AG04450 (cell line): ENCODE measurements around the gene PIPOX. TPM values are rescaled to one million over a fixed set of nuclear protein-coding genes. Genes with fewer than 3 reads are reported as not detected.

Experiments used
- CTCF ChIA-PET: fragments of 300-600, 350-600 bp; formaldehyde crosslinking; extraction: SDS; loops from one replicate; lab custom pipeline; 2022; ENCODE audit warnings: antibody characterized with exemption, inconsistent platforms; lab: Charles Lee
- POLR2A ChIA-PET: fragments of 350-600 bp; formaldehyde crosslinking; extraction: SDS; loops from one replicate; lab custom pipeline; 2021; ENCODE audit warnings: antibody characterized with exemption, inconsistent platforms; lab: Yijun Ruan, JAX
- DNase-seq: peaks from one replicate; pipeline ENCODE4 v3.0.0-alpha.2; 2011; ENCODE audit warnings: low read depth, low spot score
- H3K27ac ChIP-seq: one replicate; pipeline ENCODE4 v1.5.1; 2012; ENCODE audit warnings: low read depth, low read length, control low read depth
- H3K27me3 ChIP-seq: one replicate; pipeline ENCODE4 v1.6.0; 2012; ENCODE audit warnings: low read length; ENCODE audit not compliant: control insufficient read depth, insufficient read depth
- H3K4me3 ChIP-seq: 2 replicates; pipeline ENCODE4 v1.5.1; 2011; ENCODE audit warnings: mild to moderate bottlenecking, low read depth, low read length, control low read depth
- H3K9me3 ChIP-seq: 2 replicates; pipeline ENCODE4 v1.5.1; 2012; ENCODE audit warnings: low read length; ENCODE audit not compliant: control insufficient read depth, insufficient read depth
- CTCF ChIP-seq: IDR thresholded peaks from 2 replicates; pipeline ENCODE4 v1.5.1; 2011; ENCODE audit warnings: low read depth, low read length, control low read depth, inconsistent platforms
- polyA plus RNA-seq: library from polyadenylated mRNA; depleted of rRNA; stranded (reverse); fragments of >200 nt; gene quantifications from 2 replicates; pipeline ENCODE4 v1.2.3, GENCODE V29; 2011

PIPOX gene
- polyA plus RNA-seq, 1 experiment: 0.79 TPM

GRCh38 chr17:29063992-29064391 lies 21.1 kb downstream of the PIPOX start:
- ChIA-PET POLR2A (no interaction called here), CTCF (interaction anchor here (1.0 kb wide), 1 partner anchor 53 kb away, joined by 3 read pairs; no protein-coding TSS in a partner anchor)
- H3K27me3 ChIP-seq: peaks cover 11% of the 10 kb centered on the region

GRCh38 chr17:29066047-29066446 lies 23.1 kb downstream of the PIPOX start:
- no peaks in the 10 kb centered on the region for H3K9me3 ChIP-seq
- ChIA-PET CTCF (no interaction called here), POLR2A (no interaction called here)
- H3K4me3 ChIP-seq: no peak overlapping the region
- H3K27ac ChIP-seq: no peak overlapping the region
- TF ChIP-seq CTCF: no peak
- peaks cover 21% of the 10 kb centered on the region for H3K27me3 ChIP-seq
- DNase-seq: no peak

More at GRCh38 chr17:29063992-29064391, 21.1 kb downstream of the PIPOX start:
- Histone ChIP-seq H3K27ac (no peak overlapping the region), H3K9me3 (no peaks in the 10 kb centered on the region), H3K4me3 (no peak overlapping the region)
- DNase-seq: no peak
- no peak for TF ChIP-seq CTCF

- no peak for TF ChIP-seq CTCF
- Histone ChIP-seq H3K27me3 (peaks cover 22% of the 10 kb centered on the region), H3K4me3 (no peak overlapping the region), H3K27ac (no peak overlapping the region), H3K9me3 (no peaks in the 10 kb centered on the region)
- DNase-seq: no peak
- POLR2A ChIA-PET: no interaction called here
- CTCF ChIA-PET: interaction anchor here (0.5 kb wide), 1 partner anchor 524 kb away, joined by 3 read pairs; no protein-coding TSS in a partner anchor
These were observed 23.7 kb downstream of the PIPOX start for GRCh38 chr17:29066606-29067005.

DNA sequence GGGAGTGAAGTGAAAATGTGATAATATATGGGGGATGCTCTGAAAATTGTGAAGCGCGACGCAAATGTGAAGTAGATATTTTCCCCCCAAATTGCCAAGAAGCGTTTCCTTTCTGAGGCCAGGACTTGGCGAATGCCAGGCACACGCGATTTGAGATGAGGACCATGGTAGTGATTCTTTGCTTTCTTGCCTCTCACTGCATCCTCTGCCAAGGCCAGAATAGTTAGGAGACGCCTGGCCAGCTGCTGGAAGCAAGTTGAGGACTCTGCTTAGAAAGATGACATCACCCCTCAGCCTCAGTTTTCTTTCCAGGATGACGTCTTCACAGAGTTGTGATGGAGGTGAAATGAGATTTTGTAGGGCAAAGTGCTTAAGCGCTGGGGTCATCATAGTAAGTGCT lies 25.9 kb downstream of the PIPOX start:
- no peak for TF ChIP-seq CTCF
- Histone ChIP-seq H3K4me3 (no peak overlapping the region), H3K27me3 (peaks cover 22% of the 10 kb centered on the region), H3K27ac (no peak overlapping the region), H3K9me3 (no peaks in the 10 kb centered on the region)
- ChIA-PET POLR2A (no interaction called here), CTCF (no interaction called here)
- no peak for DNase-seq

DNA sequence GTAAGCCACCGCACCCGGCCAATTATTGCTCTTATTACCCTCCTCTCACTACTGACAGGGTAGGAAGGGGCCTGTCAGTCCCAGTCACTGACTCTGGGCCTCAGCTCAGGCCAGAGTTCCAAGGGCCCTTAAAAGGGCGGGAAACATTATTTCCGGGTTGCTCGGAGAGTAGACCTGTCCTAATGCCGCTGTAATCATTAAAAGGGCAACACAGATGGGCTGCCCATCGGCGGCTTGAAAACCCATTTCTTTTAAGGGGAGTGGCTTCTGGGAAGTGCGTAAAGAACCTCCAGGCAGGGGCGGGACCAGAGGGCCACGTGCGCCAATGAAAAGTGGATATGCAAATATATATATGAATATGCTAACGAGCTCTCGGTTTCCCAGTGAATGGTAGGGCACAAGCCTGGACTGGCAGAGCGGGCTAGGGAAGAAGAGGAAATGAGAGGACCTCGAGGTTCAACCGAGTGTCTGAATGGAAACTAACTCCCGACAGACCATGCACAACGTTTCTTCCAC lies 26.6 kb downstream of the PIPOX start:
- CTCF ChIA-PET: no interaction called here
- no peak for DNase-seq

More for the DNA sequence above, 26.6 kb downstream of the PIPOX start:
- Histone ChIP-seq H3K27me3 (peaks cover 22% of the 10 kb centered on the region), H3K4me3 (no peak overlapping the region), H3K27ac (no peak overlapping the region), H3K9me3 (no peaks in the 10 kb centered on the region)
- POLR2A ChIA-PET: interaction anchor here (1.0 kb wide), 1 partner anchor 224 kb away, joined by 3 read pairs; the partner anchor contains the start of gene NUFIP2
- no peak for TF ChIP-seq CTCF
